Neuronal stem cell (in vitro differentiated cells): ENCODE results near the gene PLCL1.

Experiments
- DNase-seq: peaks from one replicate; pipeline ENCODE4 v3.0.0-alpha.2; 2013; ENCODE audit warnings: low spot score
- H2AFZ ChIP-seq: one replicate; pipeline ENCODE4 v1.6.1; 2013; ENCODE audit warnings: mild to moderate bottlenecking, low read length, inconsistent platforms
- H2AK5ac ChIP-seq: 2 replicates; pipeline ENCODE4 v1.6.1; 2013; ENCODE audit warnings: low read depth, mild to moderate bottlenecking, inconsistent platforms, low read length, moderate library complexity, mixed read lengths
- H2BK120ac ChIP-seq: 2 replicates; pipeline ENCODE4 v1.6.1; 2013; ENCODE audit warnings: low read depth, mild to moderate bottlenecking, inconsistent platforms, low read length, moderate library complexity, mixed read lengths
- H2BK12ac ChIP-seq: one replicate; pipeline ENCODE4 v1.6.1; 2013; ENCODE audit warnings: low read length, inconsistent platforms
- H2BK15ac ChIP-seq: 2 replicates; pipeline ENCODE4 v1.6.1; 2013; ENCODE audit warnings: mild to moderate bottlenecking, low read length, inconsistent platforms, mixed read lengths
- H2BK5ac ChIP-seq: one replicate; pipeline ENCODE4 v1.6.1; 2013; ENCODE audit warnings: inconsistent platforms, mild to moderate bottlenecking, low read length, moderate library complexity
- H3K14ac ChIP-seq: one replicate; pipeline ENCODE4 v1.6.1; 2013; ENCODE audit warnings: low read length, inconsistent platforms
- H3K18ac ChIP-seq: 2 replicates; pipeline ENCODE4 v1.6.1; 2013; ENCODE audit warnings: low read length, inconsistent platforms
- H3K23ac ChIP-seq: 2 replicates; pipeline ENCODE4 v1.6.1; 2013; ENCODE audit warnings: low read depth, mild to moderate bottlenecking, mixed read lengths, low read length, inconsistent platforms; ENCODE audit not compliant: poor library complexity
- H3K27ac ChIP-seq: replicated peaks from 3 replicates; pipeline ENCODE4 v1.5.1; 2013; ENCODE audit warnings: low read length, inconsistent platforms
- H3K27me3 ChIP-seq, 3 experiments: 2 replicates each; pipeline ENCODE4 v1.6.1; 2013; ENCODE audit warnings: low read length in 3 of 3, mild to moderate bottlenecking in 2 of 3, inconsistent platforms in 1 of 3, low read depth in 1 of 3, mixed read lengths in 1 of 3, moderate library complexity in 1 of 3; ENCODE audit not compliant: control insufficient read depth in 3 of 3, insufficient read depth in 3 of 3
- H3K36me3 ChIP-seq, 2 donors: replicated peaks in 1 of 2; 2 replicates each; pipeline ENCODE4 v1.6.1; 2013; ENCODE audit warnings: low read length in 2 of 2; ENCODE audit not compliant: control insufficient read depth in 2 of 2, insufficient read depth in 2 of 2
- H3K4ac ChIP-seq: 2 replicates; pipeline ENCODE4 v1.6.1; 2013; ENCODE audit warnings: inconsistent platforms, mild to moderate bottlenecking, low read length, moderate library complexity
- H3K4me1 ChIP-seq, 2 donors: 1 replicate in 1 of 2; 2 replicates in 1 of 2; pipeline ENCODE4 v1.6.1; 2013; ENCODE audit warnings: low read length in 2 of 2, low read depth in 1 of 2; ENCODE audit not compliant: control insufficient read depth in 2 of 2, insufficient read depth in 1 of 2
- H3K4me2 ChIP-seq: one replicate; pipeline ENCODE4 v1.6.1; 2013; ENCODE audit warnings: mild to moderate bottlenecking, low read length, inconsistent platforms; ENCODE audit not compliant: insufficient read depth, poor library complexity, severe bottlenecking
- H3K4me3 ChIP-seq, 2 donors: 2 replicates each; pipeline ENCODE4 v1.5.1; 2013; ENCODE audit warnings: low read length in 2 of 2, mild to moderate bottlenecking in 2 of 2, inconsistent platforms in 1 of 2, moderate library complexity in 1 of 2
- H3K79me1 ChIP-seq: one replicate; pipeline ENCODE4 v1.6.1; 2013; ENCODE audit warnings: low read depth, mild to moderate bottlenecking, inconsistent platforms, low read length, moderate library complexity
- H3K9ac ChIP-seq: one replicate; pipeline ENCODE4 v1.6.1; 2013; ENCODE audit warnings: mild to moderate bottlenecking, low read depth, low read length, inconsistent platforms; ENCODE audit not compliant: poor library complexity
- H3K9me3 ChIP-seq, 2 donors: replicated peaks in 1 of 2; 2 replicates each; pipeline versions ENCODE3 to v1.6.1; 2013; ENCODE audit warnings: low read length in 2 of 2, mild to moderate bottlenecking in 2 of 2, inconsistent platforms in 1 of 2, low read depth in 1 of 2, mixed read lengths in 1 of 2, moderate library complexity in 1 of 2; ENCODE audit not compliant: control insufficient read depth in 2 of 2, insufficient read depth in 1 of 2
- H4K8ac ChIP-seq: one replicate; pipeline ENCODE4 v1.6.1; 2013; ENCODE audit warnings: low read depth, mild to moderate bottlenecking, inconsistent platforms, low read length, moderate library complexity
- H4K91ac ChIP-seq: one replicate; pipeline ENCODE4 v1.6.1; 2013; ENCODE audit warnings: low read length, low read depth, mild to moderate bottlenecking, inconsistent platforms; ENCODE audit not compliant: poor library complexity
- WGBS, 2 donors: extraction: QIAGEN DNeasy Blood & Tissue Kit; methylation state at CpG; one replicate each; pipeline ENCODE4 v1.1.7; 2013; ENCODE audit warnings: missing lambda C conversion rate in 2 of 2, mixed read lengths in 1 of 2; ENCODE audit not compliant: insufficient read length in 2 of 2, insufficient replicate concordance in 1 of 2; ENCODE audit errors: extremely low coverage in 2 of 2; 5-methylcytosine and 5-hydroxymethylcytosine counted together

PLCL1 gene

DNA sequence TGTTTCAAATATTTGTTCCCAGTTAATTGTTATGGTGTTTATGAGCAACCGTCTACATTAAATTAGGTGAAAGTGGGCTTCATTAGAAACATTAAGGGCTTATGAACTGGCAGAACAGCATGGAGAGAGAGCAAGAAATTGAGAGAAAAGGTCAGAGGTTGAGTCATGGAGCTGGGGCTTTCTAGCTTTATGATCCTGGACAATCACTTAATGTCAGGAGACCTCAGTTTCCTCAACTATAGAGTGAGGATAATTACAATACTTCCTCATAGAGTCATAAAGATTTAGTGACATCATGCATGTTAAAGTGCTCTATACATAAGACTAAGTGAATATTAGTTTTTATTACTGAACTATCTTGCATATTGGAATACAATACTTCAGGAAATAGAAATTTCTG, 83.9 kb downstream of the PLCL1 start:
- Histone ChIP-seq H3K4me1 (peaks cover 2 to 22% of the 10 kb centered on the region in 2 donors), H3K9me3 (no peaks in the 10 kb centered on the region), H3K79me1 (no peaks in the 10 kb centered on the region), H3K9ac (no peak overlapping the region), H2BK5ac (no peak overlapping the region), H2BK12ac (no peak overlapping the region), H2AFZ (peak overlapping the region; percentile 71), H2BK120ac (no peak overlapping the region), H4K91ac (no peak overlapping the region), H3K4ac (no peak overlapping the region), H3K36me3 (no peaks in the 10 kb centered on the region), H4K8ac (no peak overlapping the region), H3K4me3 (no peak overlapping the region), H3K23ac (no peak overlapping the region), H3K18ac (no peak overlapping the region), H2BK15ac (no peak overlapping the region), H3K27ac (no peak overlapping the region), H3K4me2 (no peak overlapping the region), H3K14ac (no peak overlapping the region), H3K27me3 (no peaks in the 10 kb centered on the region), H2AK5ac (no peak overlapping the region)
- no peak for DNase-seq
- WGBS, 2 donors = no CpG with 5 or more reads among the region's 1 CpG

DNA sequence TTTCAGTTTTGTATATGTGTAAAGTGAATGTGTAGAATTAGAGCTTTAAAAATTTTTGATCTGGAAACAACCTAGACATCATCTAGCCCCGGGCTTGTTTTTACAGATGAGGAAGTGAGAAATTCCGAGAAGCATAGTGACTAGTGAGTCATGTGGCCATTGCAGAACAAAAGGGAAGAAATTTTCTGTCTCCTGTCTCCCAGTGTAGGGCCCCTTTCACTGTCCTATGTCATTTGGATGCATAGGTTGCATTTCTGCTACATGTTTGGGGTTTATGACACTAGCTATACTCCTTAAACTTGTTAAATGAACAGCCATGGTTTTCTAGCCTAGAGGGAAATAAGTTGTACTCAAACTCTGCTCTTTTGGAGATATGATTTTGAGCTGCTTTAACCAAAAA, 84.6 kb downstream of the PLCL1 start:
- no peak overlapping the region for H3K18ac ChIP-seq
- H2BK12ac ChIP-seq = no peak overlapping the region
- H3K23ac ChIP-seq = no peak overlapping the region
- no peak for DNase-seq
- peak overlapping the region; percentile 87 for H2AFZ ChIP-seq
- H3K27me3 ChIP-seq = no peaks in the 10 kb centered on the region
- no peak overlapping the region for H3K4me2 ChIP-seq
- no CpG with 5 or more reads among the region's 2 CpGs for WGBS, 2 donors
- H2AK5ac ChIP-seq = no peak overlapping the region
- H2BK15ac ChIP-seq = no peak overlapping the region
- no peaks in the 10 kb centered on the region for H3K36me3 ChIP-seq
- H3K4me3 ChIP-seq = no peak overlapping the region
- H4K91ac ChIP-seq = no peak overlapping the region
- H4K8ac ChIP-seq = no peak overlapping the region
- no peak overlapping the region for H3K4ac ChIP-seq
- H3K9me3 ChIP-seq = no peaks in the 10 kb centered on the region
- H3K9ac ChIP-seq = no peak overlapping the region
- no peak overlapping the region for H3K27ac ChIP-seq
- H2BK5ac ChIP-seq = no peak overlapping the region
- no peak overlapping the region for H3K14ac ChIP-seq
- H2BK120ac ChIP-seq = no peak overlapping the region
- no peaks in the 10 kb centered on the region for H3K79me1 ChIP-seq
- H3K4me1 ChIP-seq = peaks cover 2 to 28% of the 10 kb centered on the region in 2 donors

DNA sequence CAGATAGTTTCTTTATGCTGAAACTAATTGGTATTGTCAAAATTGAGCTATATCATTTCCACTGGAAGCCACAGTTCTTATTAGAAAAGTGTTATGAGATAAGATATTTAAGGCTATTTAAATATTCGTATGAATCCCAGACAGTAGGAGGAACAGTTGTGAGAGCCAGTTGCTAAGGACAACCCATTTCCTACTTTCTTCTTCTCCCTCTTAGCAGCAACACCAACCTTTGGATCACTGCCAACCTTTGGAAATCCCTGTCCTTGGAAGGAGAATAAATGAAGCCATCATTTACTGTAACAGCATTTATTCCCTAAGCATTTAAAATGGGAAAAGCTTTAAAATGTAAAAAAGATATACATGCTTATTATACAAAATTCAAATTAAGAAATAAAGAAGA, 85.8 kb downstream of the PLCL1 start:
- peak overlapping the region; percentile 87 for H2AFZ ChIP-seq
- no peak overlapping the region for H2BK15ac ChIP-seq
- H2BK12ac ChIP-seq = no peak overlapping the region
- H3K18ac ChIP-seq = no peak overlapping the region
- H3K4ac ChIP-seq = no peak overlapping the region
- no CpG with 5 or more reads among the region's 1 CpG for WGBS, 2 donors
- no peak for DNase-seq
- no peak overlapping the region for H4K8ac ChIP-seq
- no peak overlapping the region for H2BK5ac ChIP-seq
- H2AK5ac ChIP-seq = no peak overlapping the region
- H3K4me2 ChIP-seq = no peak overlapping the region
- no peak overlapping the region for H3K27ac ChIP-seq
- H3K79me1 ChIP-seq = no peaks in the 10 kb centered on the region
- H2BK120ac ChIP-seq = no peak overlapping the region
- H3K27me3 ChIP-seq = no peaks in the 10 kb centered on the region
- H3K9me3 ChIP-seq = no peaks in the 10 kb centered on the region
- H3K14ac ChIP-seq = no peak overlapping the region
- H3K4me1 ChIP-seq = peaks cover 2 to 28% of the 10 kb centered on the region in 2 donors
- H3K4me3 ChIP-seq = no peak overlapping the region
- no peak overlapping the region for H4K91ac ChIP-seq
- H3K9ac ChIP-seq = no peak overlapping the region
- no peaks in the 10 kb centered on the region for H3K36me3 ChIP-seq
- H3K23ac ChIP-seq = no peak overlapping the region

DNA sequence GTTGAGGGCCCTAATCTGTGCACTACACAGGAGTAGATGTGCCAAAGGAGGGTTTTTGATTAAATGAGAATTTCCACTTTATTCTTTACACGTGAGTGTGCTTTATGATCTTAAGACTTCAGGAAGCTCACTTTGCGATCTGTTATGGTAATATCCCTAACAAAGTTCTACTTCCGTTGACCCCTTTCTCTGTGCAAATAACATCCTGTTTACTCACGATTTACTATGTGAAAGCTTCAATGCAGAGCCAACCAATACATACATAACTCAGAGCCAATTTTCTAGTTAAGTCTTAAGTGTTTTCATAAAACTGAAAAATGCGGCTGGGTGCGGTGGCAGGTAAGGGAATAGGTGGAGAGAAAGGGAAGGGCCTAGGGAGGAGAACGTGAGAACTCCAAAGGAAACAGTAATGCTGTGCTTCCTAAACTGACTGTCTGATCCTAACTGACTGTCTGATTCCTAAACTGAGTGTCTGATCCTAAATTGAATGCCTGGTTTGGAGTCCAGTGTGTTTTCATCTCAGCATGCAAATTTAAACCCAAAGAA, 87.6 kb downstream of the PLCL1 start:
- Histone ChIP-seq H3K27ac (no peak overlapping the region), H3K23ac (no peak overlapping the region), H3K79me1 (no peaks in the 10 kb centered on the region), H3K36me3 (no peaks in the 10 kb centered on the region), H3K14ac (no peak overlapping the region), H3K4me1 (peaks cover 2 to 28% of the 10 kb centered on the region in 2 donors), H3K4me2 (no peak overlapping the region), H3K9ac (no peak overlapping the region), H3K4me3 (no peak overlapping the region), H2BK5ac (no peak overlapping the region), H4K8ac (no peak overlapping the region), H3K18ac (no peak overlapping the region), H2BK120ac (no peak overlapping the region), H2AFZ (no peak overlapping the region), H3K9me3 (no peaks in the 10 kb centered on the region), H3K27me3 (no peaks in the 10 kb centered on the region), H2BK15ac (no peak overlapping the region), H3K4ac (no peak overlapping the region), H4K91ac (no peak overlapping the region), H2AK5ac (no peak overlapping the region), H2BK12ac (no peak overlapping the region)
- no peak for DNase-seq
- no CpG with 5 or more reads among the region's 7 CpGs for WGBS, 2 donors
